ENCODE results near the gene CALR. TPM values are rescaled to one million over a fixed set of nuclear protein-coding genes. Genes with fewer than 3 reads are reported as not detected.
A peak's percentile ranks its signal among the peaks of the same experiment; 100 is the strongest.

CALR gene
- total RNA-seq, 4 donors from 2014 or later: 218 to 410 (median 280) TPM

DNA sequence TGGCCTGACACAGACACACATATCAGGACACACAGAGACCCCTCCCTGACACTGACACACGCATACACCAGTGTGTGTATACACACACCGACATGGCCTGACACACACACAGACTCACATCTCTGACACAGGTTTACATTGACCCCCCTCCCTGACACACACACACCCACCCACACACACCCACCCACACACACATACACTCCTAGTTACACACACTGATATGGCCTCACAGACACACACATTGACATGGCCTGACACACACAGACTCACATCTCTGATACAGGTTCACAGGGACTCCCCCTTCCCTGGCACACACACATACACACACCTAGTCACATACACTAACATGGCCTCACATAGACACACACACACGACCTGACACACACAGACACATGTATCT, 52.4 kb downstream of the CALR start:
- peaks cover 0 to 8% (median 3%) of the 10 kb centered on the region in 3 donors for H3K4me1 ChIP-seq
- TF ChIP-seq EP300 (IDR thresholded peaks at IDR 0.05): no peak

DNA sequence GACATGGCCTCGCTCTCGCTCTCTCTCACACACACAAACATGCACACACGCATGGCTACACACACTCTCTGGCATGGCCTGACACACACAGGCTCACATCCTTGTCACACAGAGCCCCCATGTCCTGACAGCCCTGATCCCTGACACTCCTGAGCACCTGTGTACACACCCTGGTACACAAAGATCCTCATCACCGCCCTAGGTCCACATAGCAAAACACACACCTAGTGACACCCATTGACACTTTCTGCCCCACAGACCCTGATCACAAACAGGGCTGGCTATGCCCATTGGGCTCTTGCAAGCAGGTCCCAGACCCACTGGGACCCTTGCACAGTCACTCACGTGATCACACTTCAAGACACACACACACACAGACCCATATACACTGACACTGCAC, 52.9 kb downstream of the CALR start:
- Histone ChIP-seq H3K4me3 (no peak overlapping the region), H3K27ac (no peak overlapping the region), H3K9me3 (no peaks in the 10 kb centered on the region), H3K27me3 (no peaks in the 10 kb centered on the region), H3K36me3 (no peaks in the 10 kb centered on the region), H3K4me1 (peaks cover 0 to 8% (median 3%) of the 10 kb centered on the region in 3 donors)
- no peak for ATAC-seq
- WGBS, 2 donors (ENCODE audit: low coverage in 1 of 2): 94 to 100% methylated on average over 3 to 5 of the region's 5 CpGs
- TF ChIP-seq EP300 (IDR thresholded peaks at IDR 0.05) (no peak), POLR2A (IDR thresholded peaks at IDR 0.05) (no peak), POLR2AphosphoS5 (IDR thresholded peaks at IDR 0.05) (no peak)
- TF ChIP-seq, protein P1, sequence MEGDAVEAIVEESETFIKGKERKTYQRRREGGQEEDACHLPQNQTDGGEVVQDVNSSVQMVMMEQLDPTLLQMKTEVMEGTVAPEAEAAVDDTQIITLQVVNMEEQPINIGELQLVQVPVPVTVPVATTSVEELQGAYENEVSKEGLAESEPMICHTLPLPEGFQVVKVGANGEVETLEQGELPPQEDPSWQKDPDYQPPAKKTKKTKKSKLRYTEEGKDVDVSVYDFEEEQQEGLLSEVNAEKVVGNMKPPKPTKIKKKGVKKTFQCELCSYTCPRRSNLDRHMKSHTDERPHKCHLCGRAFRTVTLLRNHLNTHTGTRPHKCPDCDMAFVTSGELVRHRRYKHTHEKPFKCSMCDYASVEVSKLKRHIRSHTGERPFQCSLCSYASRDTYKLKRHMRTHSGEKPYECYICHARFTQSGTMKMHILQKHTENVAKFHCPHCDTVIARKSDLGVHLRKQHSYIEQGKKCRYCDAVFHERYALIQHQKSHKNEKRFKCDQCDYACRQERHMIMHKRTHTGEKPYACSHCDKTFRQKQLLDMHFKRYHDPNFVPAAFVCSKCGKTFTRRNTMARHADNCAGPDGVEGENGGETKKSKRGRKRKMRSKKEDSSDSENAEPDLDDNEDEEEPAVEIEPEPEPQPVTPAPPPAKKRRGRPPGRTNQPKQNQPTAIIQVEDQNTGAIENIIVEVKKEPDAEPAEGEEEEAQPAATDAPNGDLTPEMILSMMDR (IDR thresholded peaks at IDR 0.05): no peak

More for the DNA sequence above, 52.4 kb downstream of the CALR start:
- Histone ChIP-seq H3K9me3 (no peaks in the 10 kb centered on the region), H3K36me3 (no peaks in the 10 kb centered on the region), H3K4me3 (no peak overlapping the region), H3K27me3 (no peaks in the 10 kb centered on the region), H3K27ac (no peak overlapping the region)
- 63 to 75% methylated on average over 3 of the region's 3 CpGs for WGBS, 2 donors (ENCODE audit: low coverage in 1 of 2)
- ATAC-seq: no peak

DNA sequence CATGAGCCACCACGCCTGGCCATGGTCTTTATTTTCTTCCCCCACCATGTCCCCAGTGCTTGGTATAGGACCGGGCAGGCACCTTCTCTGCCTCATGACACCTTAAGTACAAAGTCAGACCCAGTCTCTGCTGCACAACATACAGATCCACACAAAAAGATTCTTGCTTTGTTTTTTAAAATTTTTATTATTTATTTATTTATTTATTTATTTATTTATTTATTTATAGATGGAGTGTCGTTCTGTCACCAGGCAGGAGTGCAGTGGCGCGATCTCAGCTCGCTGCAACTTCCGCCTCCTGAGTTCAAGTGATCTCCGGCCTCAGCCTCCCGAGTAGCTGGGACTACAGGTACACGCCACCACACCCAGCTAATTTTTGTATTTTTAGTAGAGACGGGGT, 54.3 kb downstream of the CALR start:
- no peaks in the 10 kb centered on the region for H3K36me3 ChIP-seq
- H3K4me3 ChIP-seq: no peak overlapping the region
- TF ChIP-seq POLR2A (IDR thresholded peaks at IDR 0.05) (no peak), EP300 (IDR thresholded peaks at IDR 0.05) (no peak), POLR2AphosphoS5 (IDR thresholded peaks at IDR 0.05) (no peak)
- TF ChIP-seq, protein P1 (IDR thresholded peaks at IDR 0.05): no peak
- no peaks in the 10 kb centered on the region for H3K9me3 ChIP-seq
- 90 to 96% methylated on average over 7 to 9 of the region's 11 CpGs for WGBS, 2 donors (ENCODE audit: low coverage in 1 of 2)
- H3K27ac ChIP-seq: no peak overlapping the region
- no peak for ATAC-seq
- no peaks in the 10 kb centered on the region for H3K27me3 ChIP-seq
- H3K4me1 ChIP-seq: peaks cover 0 to 21% (median 13%) of the 10 kb centered on the region in 3 donors

DNA sequence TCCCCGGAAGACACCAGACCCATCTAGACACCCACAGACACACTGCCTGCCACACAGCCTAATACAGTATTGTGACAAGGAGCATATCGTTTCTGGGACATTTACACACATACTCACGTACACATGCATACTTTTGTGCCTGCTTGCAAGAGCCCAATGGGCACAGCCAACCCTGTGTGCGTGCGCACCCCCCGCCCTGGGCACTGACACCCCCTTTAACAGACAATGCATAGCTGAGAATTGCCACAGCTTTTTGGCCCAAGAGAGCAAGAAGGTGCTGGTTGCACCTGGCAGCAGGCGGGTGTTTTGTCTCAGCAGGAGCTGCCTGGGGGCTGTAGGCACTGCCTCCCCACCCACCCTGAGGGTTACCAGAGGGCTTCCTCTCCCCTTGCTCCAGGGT, 55.2 kb downstream of the CALR start:
- TF ChIP-seq EP300 (IDR thresholded peaks at IDR 0.05) (no peak), POLR2A (IDR thresholded peaks at IDR 0.05) (no peak), POLR2AphosphoS5 (IDR thresholded peaks at IDR 0.05) (no peak)
- TF ChIP-seq, protein P1 (IDR thresholded peaks at IDR 0.05): no peak
- peaks cover 0 to 2% of the 10 kb centered on the region in 2 donors for H3K36me3 ChIP-seq
- WGBS, 2 donors (ENCODE audit: low coverage in 1 of 2): 73 to 89% methylated on average over 2 to 7 of the region's 7 CpGs
- H3K4me3 ChIP-seq: no peak overlapping the region
- H3K27ac ChIP-seq: peak overlapping the region in 2 of 4 donors; percentile 80 to 84
- H3K27me3 ChIP-seq: no peaks in the 10 kb centered on the region
- peaks cover 0 to 29% (median 19%) of the 10 kb centered on the region in 3 donors for H3K4me1 ChIP-seq
- H3K9me3 ChIP-seq: no peaks in the 10 kb centered on the region
- ATAC-seq: no peak

Small RNA genes within 50 kb of the gene (small RNA-seq; reads per million reads assigned to genes)
- gene MIR5695 (0 to 0.37 (median 0.17) reads per million in 4 donors), gene MIR6515 (0 to 0.99 (median 0.06) reads per million in 4 donors)

Other genes with a start within 250 kb of the CALR start
- gene FBXW9, start 242.0 kb upstream of the CALR start, total RNA-seq: 1 to 10 TPM; 3.8 to 7.5 (median 4.1) TPM
- gene TNPO2, start 214.7 kb upstream of the CALR start, total RNA-seq: 10 to 100 TPM; 52.0 to 89.2 (median 76.1) TPM
- gene TRIR, start 203.9 kb upstream of the CALR start, total RNA-seq: 100 to 1,000 TPM; 364 to 432 (median 398) TPM
- gene GET3, start 201.1 kb upstream of the CALR start, total RNA-seq: 10 to 100 TPM; 47.3 to 58.2 (median 55.8) TPM
- gene BEST2, start 186.8 kb upstream of the CALR start, total RNA-seq: not detected
- 10 to 100 TPM; 13.5 to 24.1 (median 14.6) TPM for gene HOOK2, start 163.1 kb upstream of the CALR start, total RNA-seq
- gene JUNB, start 147.1 kb upstream of the CALR start, total RNA-seq: 100 to 1,000 TPM in 3 of 4 donors, 10 to 100 TPM in 1; 99.3 to 614 (median 168) TPM
- gene PRDX2, start 136.8 kb upstream of the CALR start, total RNA-seq: 100 to 1,000 TPM; 178 to 303 (median 227) TPM
- gene THSD8, start 136.5 kb upstream of the CALR start, total RNA-seq: not detected
- gene RNASEH2A, start 132.0 kb upstream of the CALR start, total RNA-seq: 1 to 10 TPM; 2.0 to 9.4 (median 3.7) TPM
- gene RTBDN, start 104.0 kb upstream of the CALR start, total RNA-seq: 1 to 10 TPM in 1 of 4 donors, not detected in 3; 1.1 TPM
- 1 to 10 TPM in 1 of 4 donors, under 1 TPM in 1, not detected in 2; 0.15 to 1.5 TPM for gene MAST1, start 100.1 kb upstream of the CALR start, total RNA-seq
- 10 to 100 TPM; 22.3 to 37.1 (median 32.9) TPM for gene DNASE2, start 57.2 kb upstream of the CALR start, total RNA-seq
- not detected for gene KLF1, start 51.4 kb upstream of the CALR start, total RNA-seq
- 10 to 100 TPM; 46.7 to 87.6 (median 56.3) TPM for gene GCDH, start 47.4 kb upstream of the CALR start, total RNA-seq
- gene SYCE2, start 19.3 kb upstream of the CALR start, total RNA-seq: under 1 TPM in 1 of 4 donors, not detected in 3; 0.62 TPM
- 10 to 100 TPM; 32.2 to 36.1 (median 33.2) TPM for gene FARSA, start 4.9 kb upstream of the CALR start, total RNA-seq
- 100 to 1,000 TPM; 133 to 219 (median 158) TPM for gene RAD23A, start 7.3 kb downstream of the CALR start, total RNA-seq
- gene GADD45GIP1, start 18.6 kb downstream of the CALR start, total RNA-seq: 10 to 100 TPM; 32.2 to 43.6 (median 36.9) TPM
- gene DAND5, start 31.0 kb downstream of the CALR start, total RNA-seq: under 1 TPM in 1 of 4 donors, not detected in 3; 0.35 TPM
- gene NFIX, start 56.9 kb downstream of the CALR start, total RNA-seq: 100 to 1,000 TPM in 1 of 4 donors, 10 to 100 TPM in 3; 44.7 to 145 (median 72.4) TPM
- 10 to 100 TPM in 2 of 4 donors, 1 to 10 TPM in 2; 9.9 to 11.8 (median 10.8) TPM for gene LYL1, start 164.2 kb downstream of the CALR start, total RNA-seq
- 10 to 100 TPM; 25.7 to 30.0 (median 28.7) TPM for gene TRMT1, start 178.1 kb downstream of the CALR start, total RNA-seq
- gene NACC1, start 179.7 kb downstream of the CALR start, total RNA-seq: 10 to 100 TPM; 23.8 to 55.2 (median 26.2) TPM
- 10 to 100 TPM; 45.1 to 69.0 (median 53.0) TPM for gene STX10, start 211.8 kb downstream of the CALR start, total RNA-seq
- gene IER2, start 211.8 kb downstream of the CALR start, total RNA-seq: 10 to 100 TPM; 33.8 to 62.1 (median 48.0) TPM